Lung (tissue), 13 donors: Measurements from ENCODE around the gene C16orf46. TPM values are rescaled to one million over a fixed set of nuclear protein-coding genes. Genes with fewer than 3 reads are reported as not detected.

Experiments used
- ATAC-seq: fragments of 200-7000 bp; cut with Tn5 transposase; one replicate; pipeline ENCODE4 v1.9.1; 2020; ENCODE audit warnings: moderate number of reproducible peaks; ENCODE audit not compliant: insufficient read depth, low FRiP score
- DNase-seq, 3 donors: peaks; one replicate each; pipeline ENCODE4 v3.0.0-alpha.2; 2013 to 2017
- H3K27ac ChIP-seq, 2 donors: one replicate each; pipeline ENCODE4 v1.5.1; 2013; ENCODE audit warnings: mild to moderate bottlenecking in 2 of 2, moderate library complexity in 2 of 2, control low read depth in 1 of 2, inconsistent platforms in 1 of 2, low read depth in 1 of 2, low read length in 1 of 2
- H3K27me3 ChIP-seq, 3 donors: one replicate each; pipeline ENCODE4 v1.5.1; 2013; ENCODE audit warnings: low read length in 2 of 3; ENCODE audit not compliant: control insufficient read depth in 3 of 3, insufficient read depth in 3 of 3
- H3K36me3 ChIP-seq, 4 donors: one replicate each; pipeline ENCODE4 v1.5.1; 2013; ENCODE audit warnings: low read length in 4 of 4, mild to moderate bottlenecking in 1 of 4, moderate library complexity in 1 of 4; ENCODE audit not compliant: control insufficient read depth in 4 of 4, insufficient read depth in 4 of 4
- H3K4me1 ChIP-seq, 5 donors: one replicate each; pipeline ENCODE4 v1.5.1; 2013; ENCODE audit warnings: low read length in 5 of 5, mild to moderate bottlenecking in 2 of 5, moderate library complexity in 1 of 5; ENCODE audit not compliant: control insufficient read depth in 5 of 5, insufficient read depth in 5 of 5
- H3K4me3 ChIP-seq: one replicate; pipeline ENCODE4 v1.5.1; 2013; ENCODE audit warnings: mild to moderate bottlenecking, control low read depth, moderate library complexity
- H3K9ac ChIP-seq, 2 donors: one replicate each; pipeline ENCODE4 v1.5.1; 2013; ENCODE audit warnings: low read length in 2 of 2, control low read depth in 1 of 2; ENCODE audit not compliant: insufficient read depth in 1 of 2
- H3K9me3 ChIP-seq, 4 donors: one replicate each; pipeline ENCODE4 v1.5.1; 2013; ENCODE audit warnings: low read length in 3 of 4, mild to moderate bottlenecking in 1 of 4, moderate library complexity in 1 of 4; ENCODE audit not compliant: control insufficient read depth in 4 of 4, insufficient read depth in 3 of 4
- WGBS, 2 donors: extraction: QIAGEN DNeasy Blood & Tissue Kit; methylation state at CpG; one replicate each; pipeline ENCODE4 v1.1.7; 2013; 5-methylcytosine and 5-hydroxymethylcytosine counted together
- polyA plus RNA-seq, 2 donors: library from polyadenylated mRNA; stranded (reverse); fragments of 200-250 nt; gene quantifications; one replicate each; pipeline ENCODE4 v1.2.1, GENCODE V29; 2013
- small RNA-seq: library from RNA; depleted of rRNA; stranded (forward); fragments of <200 nt; gene quantifications from one replicate; pipeline ENCODE3, GENCODE V24; 2014; ENCODE audit warnings: low replicate concordance
- total RNA-seq, 2 donors: library from RNA; depleted of rRNA in 1 of 2; stranded (reverse); fragments of >200 nt in 1 of 2; gene quantifications; one replicate each; pipeline ENCODE4 v1.2.1, GENCODE V29; 2014 to 2021
- TF ChIP-seq, protein P1 (sequence below): IDR thresholded peaks from 2 replicates; pipeline ENCODE4 v1.5.1; 2012; ENCODE audit warnings: mild to moderate bottlenecking; ENCODE audit errors: control extremely low read depth, extremely low read depth
- donor health status: control.
- donor health status: control.
- donor health status: Bipolar disorder and iron deficiency.
- donor health status: healthy.
- donor health status: DM: yes; HTN: yes; CAD: no.

C16orf46 gene
- total and polyA plus RNA-seq, 4 donors = 1.0 to 4.4 (median 1.8) TPM

DNA sequence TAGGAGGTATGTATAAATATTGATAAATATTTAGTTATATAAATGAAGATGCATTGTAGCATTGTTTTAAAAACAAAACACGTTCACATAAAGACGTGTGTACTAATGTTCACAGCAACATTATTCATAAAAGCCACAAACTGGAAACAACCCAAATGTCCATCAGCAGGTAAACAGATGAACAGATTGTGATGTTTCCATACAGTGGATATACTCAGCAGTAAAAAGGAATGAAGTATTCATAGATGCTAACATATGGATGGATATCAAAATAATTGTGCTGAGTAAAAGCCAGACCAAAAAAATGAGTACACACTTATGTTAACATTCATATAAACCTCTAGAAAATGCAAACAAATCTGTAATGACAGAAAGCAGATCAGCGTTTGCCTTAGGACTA, 64.1 kb downstream of the C16orf46 start:
- Histone ChIP-seq H3K36me3 (peaks cover 4 to 10% (median 7%) of the 10 kb centered on the region in 4 donors), H3K27ac (no peak overlapping the region), H3K4me3 (no peak overlapping the region), H3K4me1 (peaks cover 0 to 6% (median 0%) of the 10 kb centered on the region in 5 donors), H3K27me3 (no peaks in the 10 kb centered on the region), H3K9ac (no peak overlapping the region), H3K9me3 (peaks cover 0 to 2% (median 0%) of the 10 kb centered on the region in 4 donors)
- ATAC-seq (no peak), DNase-seq (no peak)
- WGBS, 2 donors = 94 to 95% methylated on average over 3 of the region's 3 CpGs
- TF ChIP-seq, protein P1, sequence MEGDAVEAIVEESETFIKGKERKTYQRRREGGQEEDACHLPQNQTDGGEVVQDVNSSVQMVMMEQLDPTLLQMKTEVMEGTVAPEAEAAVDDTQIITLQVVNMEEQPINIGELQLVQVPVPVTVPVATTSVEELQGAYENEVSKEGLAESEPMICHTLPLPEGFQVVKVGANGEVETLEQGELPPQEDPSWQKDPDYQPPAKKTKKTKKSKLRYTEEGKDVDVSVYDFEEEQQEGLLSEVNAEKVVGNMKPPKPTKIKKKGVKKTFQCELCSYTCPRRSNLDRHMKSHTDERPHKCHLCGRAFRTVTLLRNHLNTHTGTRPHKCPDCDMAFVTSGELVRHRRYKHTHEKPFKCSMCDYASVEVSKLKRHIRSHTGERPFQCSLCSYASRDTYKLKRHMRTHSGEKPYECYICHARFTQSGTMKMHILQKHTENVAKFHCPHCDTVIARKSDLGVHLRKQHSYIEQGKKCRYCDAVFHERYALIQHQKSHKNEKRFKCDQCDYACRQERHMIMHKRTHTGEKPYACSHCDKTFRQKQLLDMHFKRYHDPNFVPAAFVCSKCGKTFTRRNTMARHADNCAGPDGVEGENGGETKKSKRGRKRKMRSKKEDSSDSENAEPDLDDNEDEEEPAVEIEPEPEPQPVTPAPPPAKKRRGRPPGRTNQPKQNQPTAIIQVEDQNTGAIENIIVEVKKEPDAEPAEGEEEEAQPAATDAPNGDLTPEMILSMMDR = no peak

Small RNA genes lying within 50 kb of the gene (small RNA-seq; reads per million reads assigned to genes)
- gene AC092718.3 (not detected), gene RNU6-1191P (not detected)

Other genes with a start within 250 kb of the C16orf46 start
- 10 to 100 TPM; 27.3 to 35.3 TPM for gene CMC2, start 70.4 kb downstream of the C16orf46 start, total RNA-seq
- gene CMC2, start 70.4 kb downstream of the C16orf46 start, polyA plus RNA-seq = 10 to 100 TPM; 53.4 to 60.8 TPM
- 1 to 10 TPM; 7.4 to 9.5 TPM for gene CENPN, start 70.0 kb downstream of the C16orf46 start, total RNA-seq
- 1 to 10 TPM; 3.8 to 4.5 TPM for gene CENPN, start 70.0 kb downstream of the C16orf46 start, polyA plus RNA-seq
- gene ATMIN, start 41.4 kb downstream of the C16orf46 start, total RNA-seq = 10 to 100 TPM; 26.3 to 28.8 TPM
- 10 to 100 TPM; 11.6 to 11.8 TPM for gene ATMIN, start 41.4 kb downstream of the C16orf46 start, polyA plus RNA-seq
- 10 to 100 TPM; 16.3 to 21.0 TPM for gene GCSH, start 19.2 kb upstream of the C16orf46 start, total RNA-seq
- 10 to 100 TPM; 22.3 to 31.5 TPM for gene GCSH, start 19.2 kb upstream of the C16orf46 start, polyA plus RNA-seq
- gene BCO1, start 161.5 kb upstream of the C16orf46 start, total RNA-seq = under 1 TPM; 0.21 to 0.77 TPM
- under 1 TPM; 0.06 to 0.24 TPM for gene BCO1, start 161.5 kb upstream of the C16orf46 start, polyA plus RNA-seq
- gene GAN, start 237.7 kb upstream of the C16orf46 start, total RNA-seq = 1 to 10 TPM; 7.4 to 9.0 TPM
- gene GAN, start 237.7 kb upstream of the C16orf46 start, polyA plus RNA-seq = 1 to 10 TPM in 1 of 2 donors, under 1 TPM in 1; 0.76 to 1.4 TPM